ENCODE results near the gene HES3. TPM values are rescaled to one million over a fixed set of nuclear protein-coding genes. Genes with fewer than 3 reads are reported as not detected.

HES3 gene
- not detected in 2 replicates for total RNA-seq

GRCh38 chr1:6243993-6244392 is at the start of gene HES3:
Gene HES3 (plus strand): TSS chr1:6244179. CDS start chr1:6244366, 187 bp downstream.

GRCh38 chr1:6199298-6200187 is 44.4 kb upstream of the HES3 start, which contains the start of gene RPL22:
Gene RPL22 (minus strand): TSS chr1:6199595. CDS start chr1:6199573, 22 bp downstream.

DNA sequence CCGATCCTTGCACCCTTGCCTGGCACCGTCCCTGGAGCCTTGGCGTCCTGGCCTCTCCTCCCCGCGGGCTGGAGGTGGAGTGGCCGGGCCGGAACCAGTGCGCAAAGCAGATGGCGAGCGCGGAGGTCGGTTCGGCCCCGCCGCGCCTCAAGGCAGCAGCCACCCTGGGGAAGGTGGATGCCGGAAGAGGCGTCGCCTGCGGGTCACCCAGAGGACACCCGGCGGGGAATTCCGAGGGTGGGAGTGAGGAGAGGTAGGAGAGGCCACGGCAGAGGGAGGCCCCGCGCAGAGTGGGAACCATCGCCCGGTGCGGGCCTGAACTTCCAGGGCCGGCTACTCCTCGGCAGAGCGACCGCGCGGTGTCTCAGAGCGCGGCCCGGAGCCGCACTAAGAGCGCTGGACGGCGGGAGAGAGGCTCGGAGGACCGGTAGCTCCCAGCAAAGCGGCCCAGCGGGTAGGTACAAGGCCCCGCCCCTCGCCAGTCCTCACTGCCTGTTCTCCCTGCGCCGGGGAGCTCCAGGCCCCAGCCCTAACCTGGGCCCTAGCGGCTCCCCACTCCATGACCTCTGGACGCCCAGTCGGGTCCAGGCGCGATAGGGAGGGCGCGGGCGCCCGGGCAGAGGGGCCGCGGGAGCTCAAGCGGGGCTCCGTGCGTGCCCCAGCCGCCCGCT is 38.0 kb upstream of the HES3 start, which contains the start of gene RNF207:
TSS of gene RNF207 (plus strand) at position 271 of the 671 bp plus-strand sequence. CDS start 417 bp downstream, outside the sequence.

DNA sequence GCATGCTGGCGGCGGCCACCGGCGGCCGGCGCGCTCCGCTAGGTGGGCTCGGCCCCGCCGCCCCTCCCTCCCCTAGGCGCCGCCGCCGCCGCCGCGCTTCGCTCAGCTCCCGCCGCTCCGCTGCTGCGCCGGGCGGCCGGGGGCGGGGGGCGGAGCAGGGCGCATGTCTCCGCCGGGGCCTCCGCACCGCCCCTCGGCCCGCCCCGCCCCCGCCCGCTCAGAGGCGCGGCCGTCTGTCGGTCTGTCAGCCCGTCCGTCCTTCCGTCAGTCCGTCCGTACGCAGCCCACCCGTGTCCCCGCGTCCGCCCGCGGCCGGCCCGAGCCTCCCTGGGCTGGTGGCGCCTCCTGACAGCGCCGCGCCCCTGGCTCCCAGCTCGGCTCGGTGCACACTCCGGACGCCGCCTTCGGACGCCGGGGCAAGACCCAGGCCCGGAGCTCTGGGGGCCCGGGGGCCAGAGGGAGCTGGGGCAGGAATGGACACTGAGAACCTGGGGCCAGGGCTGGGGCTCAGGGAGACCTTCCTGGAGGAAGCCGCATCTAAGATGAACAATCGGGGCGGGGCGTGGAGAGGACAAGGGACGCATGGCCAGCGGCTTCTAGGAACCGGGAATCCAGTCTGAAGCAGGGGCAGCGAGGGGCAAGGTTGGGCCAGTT is 17.1 kb downstream of the HES3 start, which contains the start of gene GPR153:
TSS of gene GPR153 (minus strand) at position 138 of the 654 bp plus-strand sequence. CDS start 6,193 bp downstream, outside the sequence.

Other genes starting within 250 kb of the HES3 start
- 2.4 and 4.9 TPM in 2 replicates for gene KCNAB2, start 198.3 kb upstream of the HES3 start, total RNA-seq
- gene CHD5, start 63.9 kb upstream of the HES3 start, total RNA-seq = under 0.01 and 0.10 TPM in 2 replicates
- 97.7 and 122 TPM in 2 replicates for gene RPL22, start 44.6 kb upstream of the HES3 start, total RNA-seq
- 8.9 and 56.8 TPM in 2 replicates for gene RNF207, start 38.1 kb upstream of the HES3 start, total RNA-seq
- 54.5 and 73.4 TPM in 2 replicates for gene ICMT, start 8.2 kb upstream of the HES3 start, total RNA-seq
- gene GPR153, start 16.9 kb downstream of the HES3 start, total RNA-seq = 1.4 and 3.3 TPM in 2 replicates
- gene ACOT7, start 149.6 kb downstream of the HES3 start, total RNA-seq = 21.2 and 27.7 TPM in 2 replicates
- gene HES2, start 175.7 kb downstream of the HES3 start, total RNA-seq = 31.7 and 33.1 TPM in 2 replicates
- gene ESPN, start 180.6 kb downstream of the HES3 start, total RNA-seq = 0.67 and 1.3 TPM in 2 replicates
- 17.0 and 18.9 TPM in 2 replicates for gene TNFRSF25, start 222.0 kb downstream of the HES3 start, total RNA-seq
- 61.3 and 69.6 TPM in 2 replicates for gene PLEKHG5, start 247.5 kb downstream of the HES3 start, total RNA-seq

Measured in vein endothelial cell (primary cell).